Measurements from ENCODE around the gene SLC16A8.
"Not testable (repeated sequence)": the region's sequence is repeated elsewhere in the genome, so short reads cannot be mapped to it uniquely, and the experiment has no call there.

SLC16A8 gene

GRCh38 chr22:38038890-38039812, 44.8 kb downstream of the SLC16A8 start:
- no peak overlapping the region for H3K4me3 ChIP-seq (ENCODE audit: low read depth, low read length)
- in situ Hi-C loops (cut with HindIII; ENCODE audit: low sequenced_read_pairs) = no loop called here
- DNase-seq (ENCODE audit: low read depth) = no peak
- no peak for TF ChIP-seq CTCF (IDR thresholded peaks at IDR 0.05; ENCODE audit: low read depth, low read length, missing control alignments)

- in situ Hi-C loops (cut with HindIII; ENCODE audit: low sequenced_read_pairs) = no loop called here
- H3K4me3 ChIP-seq (ENCODE audit: low read depth, low read length) = no peak overlapping the region
- no peak for DNase-seq (ENCODE audit: low read depth)
- no peak for TF ChIP-seq CTCF (IDR thresholded peaks at IDR 0.05; ENCODE audit: low read depth, low read length, missing control alignments)
Measured at GRCh38 chr22:38038426-38038825, 45.6 kb downstream of the SLC16A8 start.

GRCh38 chr22:38037367-38038150, 46.4 kb downstream of the SLC16A8 start:
- in situ Hi-C loops (cut with HindIII; ENCODE audit: low sequenced_read_pairs); DNase-seq (ENCODE audit: low read depth); H3K4me3 ChIP-seq (ENCODE audit: low read depth, low read length): not testable (repeated sequence)

- no peak for DNase-seq (ENCODE audit: low read depth)
- in situ Hi-C loops (cut with HindIII; ENCODE audit: low sequenced_read_pairs) = no loop called here
- no peak overlapping the region for H3K4me3 ChIP-seq (ENCODE audit: low read depth, low read length)
- no peak for TF ChIP-seq CTCF (IDR thresholded peaks at IDR 0.05; ENCODE audit: low read depth, low read length, missing control alignments)
Measured at GRCh38 chr22:38036392-38037062, 47.5 kb downstream of the SLC16A8 start.

GRCh38 chr22:38035530-38035885, 48.5 kb downstream of the SLC16A8 start:
- TF ChIP-seq CTCF (IDR thresholded peaks at IDR 0.05; ENCODE audit: low read depth, low read length, missing control alignments) = no peak

GRCh38 chr22:38034884-38035529, 49.0 kb downstream of the SLC16A8 start:
- no peak overlapping the region for H3K4me3 ChIP-seq (ENCODE audit: low read depth, low read length)
- in situ Hi-C loops (cut with HindIII; ENCODE audit: low sequenced_read_pairs) = no loop called here
- TF ChIP-seq CTCF (IDR thresholded peaks at IDR 0.05; ENCODE audit: low read depth, low read length, missing control alignments) = no peak
- DNase-seq (ENCODE audit: low read depth) = no peak

More at GRCh38 chr22:38035530-38035885, 48.5 kb downstream of the SLC16A8 start:
- in situ Hi-C loops (cut with HindIII; ENCODE audit: low sequenced_read_pairs) = no loop called here
- H3K4me3 ChIP-seq (ENCODE audit: low read depth, low read length) = no peak overlapping the region
- no peak for DNase-seq (ENCODE audit: low read depth)
